CD4-positive, alpha-beta T cell (primary cell): ENCODE data around the gene RAPSN. TPM values are rescaled to one million over a fixed set of nuclear protein-coding genes. Genes with fewer than 3 reads are reported as not detected.
A peak's percentile ranks its signal among the peaks of the same experiment; 100 is the strongest.

Experiments
- ATAC-seq: fragments of 200-7000 bp; cut with Tn5 transposase; one replicate; pipeline ENCODE4 v1.10.0; 2022; ENCODE audit warnings: mild to moderate bottlenecking; ENCODE audit not compliant: poor library complexity
- CTCF ChIA-PET: fragments of 350-600 bp; sonication (Branson Sonifier 250); formaldehyde crosslinking; loops from one replicate; lab custom pipeline; 2021; ENCODE audit warnings: antibody characterized with exemption, inconsistent platforms; lab: Charles Lee
- POLR2A ChIA-PET: fragments of 350-600 bp; sonication (Branson Sonifier 250); formaldehyde crosslinking; loops from one replicate; lab custom pipeline; 2021; ENCODE audit warnings: antibody characterized with exemption, inconsistent platforms; lab: Charles Lee
- DNase-seq, 14 experiments: peaks; one replicate each; pipeline ENCODE4 v3.0.0-alpha.2; 2013 to 2020; ENCODE audit warnings: mixed read lengths in 2 of 14
- H3K27ac ChIP-seq, 2 donors: one replicate each; pipeline versions ENCODE4 v1.5.1 to v1.7.0; 2013; ENCODE audit warnings: low read length in 2 of 2, low read depth in 1 of 2, mild to moderate bottlenecking in 1 of 2
- H3K27me3 ChIP-seq, 2 experiments: 1 replicate in 1 of 2; 2 replicates in 1 of 2; pipeline versions ENCODE4 v1.6.1 to v1.7.0; 2013; ENCODE audit warnings: low read length in 2 of 2, control low read depth in 1 of 2, mild to moderate bottlenecking in 1 of 2, moderate library complexity in 1 of 2; ENCODE audit not compliant: insufficient read depth in 2 of 2, control insufficient read depth in 1 of 2
- H3K36me3 ChIP-seq: one replicate; pipeline ENCODE4 v1.6.1; 2013; ENCODE audit warnings: low read length, control low read depth; ENCODE audit not compliant: insufficient read depth
- H3K4me1 ChIP-seq: one replicate; pipeline ENCODE4 v1.6.1; 2013; ENCODE audit warnings: low read length, control low read depth; ENCODE audit not compliant: insufficient read depth
- H3K4me3 ChIP-seq: one replicate; pipeline ENCODE4 v1.5.1; 2013; ENCODE audit warnings: mild to moderate bottlenecking, low read length, moderate library complexity
- H3K9me3 ChIP-seq, 2 experiments: 1 replicate in 1 of 2; 2 replicates in 1 of 2; pipeline versions ENCODE4 v1.6.1 to v1.7.0; 2013; ENCODE audit warnings: low read length in 2 of 2, mild to moderate bottlenecking in 2 of 2, control low read depth in 1 of 2, moderate library complexity in 1 of 2; ENCODE audit not compliant: control insufficient read depth in 1 of 2, insufficient read depth in 1 of 2
- H3K27ac Mint-ChIP-seq: one replicate; pipeline ENCODE4 v1.8.0; 2020; ENCODE audit warnings: mixed read lengths
- H3K27me3 Mint-ChIP-seq: one replicate; pipeline ENCODE4 v1.8.0; 2021; ENCODE audit warnings: mixed read lengths
- H3K36me3 Mint-ChIP-seq: one replicate; pipeline ENCODE4 v1.8.0; 2021; ENCODE audit warnings: low read depth, mixed read lengths
- H3K4me1 Mint-ChIP-seq: one replicate; pipeline ENCODE4 v1.8.0; 2021; ENCODE audit warnings: low read depth, mixed read lengths
- H3K4me3 Mint-ChIP-seq: one replicate; pipeline ENCODE4 v1.8.0; 2020; ENCODE audit warnings: mild to moderate bottlenecking, mixed read lengths
- H3K9me3 Mint-ChIP-seq: one replicate; pipeline ENCODE4 v1.8.0; 2020; ENCODE audit warnings: mixed read lengths
- CTCF ChIP-seq: fragments of 200-600 bp; IDR thresholded peaks from one replicate; pipeline ENCODE4 v1.8.0; 2022; ENCODE audit warnings: antibody characterized with exemption, mild to moderate bottlenecking
- intact Hi-C, 2 experiments: fragments of 100-400 bp; cut with DNase I in 1 of 2; cut with micrococcal nuclease in 1 of 2; formaldehyde crosslinking; loops; one replicate each; pipeline versions ENCODE4 v1.15.1 to v1.9.0; 2023 to 2025; cut with DNase I, micrococcal nuclease
- total RNA-seq, 174 experiments: library from RNA in 2 of 174; stranded (reverse) in 2 of 174; gene quantifications; one replicate each; pipeline ENCODE4 v1.2.3 and lab custom pipeline; 2021 to 2026

RAPSN gene
- total RNA-seq, 2 experiments from 2014 or later, result 0.56 to 0.85 TPM

GRCh38 chr11:47467357-47467756 lies 18.4 kb upstream of the RAPSN start:
- no peaks in the 10 kb centered on the region for H3K9me3 Mint-ChIP-seq
- no peak overlapping the region for H3K27ac ChIP-seq
- ChIA-PET CTCF (no interaction called here), POLR2A (no interaction called here)
- H3K4me3 Mint-ChIP-seq, result no peak overlapping the region
- peaks cover 73% of the 10 kb centered on the region for H3K36me3 ChIP-seq
- intact Hi-C loops, result no loop called here
- H3K4me3 ChIP-seq, result no peak overlapping the region
- H3K36me3 Mint-ChIP-seq, result peaks cover 67% of the 10 kb centered on the region
- H3K27me3 Mint-ChIP-seq, result no peaks in the 10 kb centered on the region
- ATAC-seq (no peak), DNase-seq (no peak)
- TF ChIP-seq CTCF, result no peak
- no peaks in the 10 kb centered on the region for H3K27me3 ChIP-seq
- H3K27ac Mint-ChIP-seq, result peak overlapping the region; percentile 20
- no peaks in the 10 kb centered on the region for H3K4me1 Mint-ChIP-seq
- peaks cover 6% of the 10 kb centered on the region for H3K4me1 ChIP-seq
- H3K9me3 ChIP-seq, result no peaks in the 10 kb centered on the region

- no peak overlapping the region for H3K27ac Mint-ChIP-seq
- no peak overlapping the region for H3K4me3 Mint-ChIP-seq
- Histone ChIP-seq H3K4me3 (no peak overlapping the region), H3K27ac (no peak overlapping the region), H3K9me3 (no peaks in the 10 kb centered on the region), H3K27me3 (no peaks in the 10 kb centered on the region), H3K4me1 (peaks cover 6% of the 10 kb centered on the region), H3K36me3 (peaks cover 67% of the 10 kb centered on the region)
- TF ChIP-seq CTCF, result no peak
- no peaks in the 10 kb centered on the region for H3K4me1 Mint-ChIP-seq
- POLR2A ChIA-PET, result no interaction called here
- H3K27me3 Mint-ChIP-seq, result no peaks in the 10 kb centered on the region
- DNase-seq (no peak), ATAC-seq (no peak)
- peaks cover 65% of the 10 kb centered on the region for H3K36me3 Mint-ChIP-seq
- H3K9me3 Mint-ChIP-seq, result no peaks in the 10 kb centered on the region
- CTCF ChIA-PET, result no interaction called here
- intact Hi-C loops, result no loop called here
These were observed 17.8 kb upstream of the RAPSN start for GRCh38 chr11:47466701-47467250.

GRCh38 chr11:47466201-47466600 lies 17.3 kb upstream of the RAPSN start:
- no peaks in the 10 kb centered on the region for H3K27me3 Mint-ChIP-seq
- ATAC-seq (no peak), DNase-seq (no peak)
- no peak overlapping the region for H3K4me3 Mint-ChIP-seq
- CTCF ChIA-PET, result no interaction called here
- no peak for TF ChIP-seq CTCF
- no peak overlapping the region for H3K27ac Mint-ChIP-seq
- Histone ChIP-seq H3K36me3 (peaks cover 61% of the 10 kb centered on the region), H3K4me1 (peaks cover 6% of the 10 kb centered on the region), H3K4me3 (no peak overlapping the region), H3K27me3 (no peaks in the 10 kb centered on the region), H3K27ac (no peak overlapping the region), H3K9me3 (no peaks in the 10 kb centered on the region)
- intact Hi-C loops, result no loop called here
- H3K36me3 Mint-ChIP-seq, result peaks cover 61% of the 10 kb centered on the region
- H3K9me3 Mint-ChIP-seq, result no peaks in the 10 kb centered on the region
- POLR2A ChIA-PET, result no interaction called here
- H3K4me1 Mint-ChIP-seq, result no peaks in the 10 kb centered on the region
